GM18861 (cell line): ENCODE data around the gene FGFR2.

ENCODE experiments used
- ATAC-seq: cut with Tn5 transposase; IDR thresholded peaks from one replicate; pipeline ENCODE4 v1.9.1; 2021; ENCODE audit not compliant: unreplicated experiment

FGFR2 gene

GRCh38 chr10:121592155-121592890 is 5.9 kb downstream of the FGFR2 start:
- no peak for ATAC-seq

- ATAC-seq, result no peak
Measured at GRCh38 chr10:121591186-121591585, 7.1 kb downstream of the FGFR2 start.

GRCh38 chr10:121590772-121591171 is 7.5 kb downstream of the FGFR2 start:
- no peak for ATAC-seq

- no peak for ATAC-seq
Measured at GRCh38 chr10:121589553-121589952, 8.7 kb downstream of the FGFR2 start.

- ATAC-seq, result no peak
Measured at GRCh38 chr10:121583857-121584256, 14.4 kb downstream of the FGFR2 start.

GRCh38 chr10:121583258-121583657 is 15.0 kb downstream of the FGFR2 start:
- ATAC-seq, result no peak

GRCh38 chr10:121580276-121581116 is 17.7 kb downstream of the FGFR2 start:
- ATAC-seq, result no peak

GRCh38 chr10:121579656-121580055 is 18.6 kb downstream of the FGFR2 start:
- ATAC-seq, result no peak

- no peak for ATAC-seq
Measured at GRCh38 chr10:121578965-121579364, 19.3 kb downstream of the FGFR2 start.

- no peak for ATAC-seq
Measured at GRCh38 chr10:121578298-121578697, 19.9 kb downstream of the FGFR2 start.

- ATAC-seq, result no peak
Measured at GRCh38 chr10:121577568-121577967, 20.7 kb downstream of the FGFR2 start.

- no peak for ATAC-seq
Measured at GRCh38 chr10:121576139-121576538, 22.1 kb downstream of the FGFR2 start.

GRCh38 chr10:121574519-121575166 is 23.6 kb downstream of the FGFR2 start:
- no peak for ATAC-seq

- ATAC-seq, result no peak
Measured at GRCh38 chr10:121573538-121573941, 24.7 kb downstream of the FGFR2 start.

GRCh38 chr10:121572859-121573537 is 25.2 kb downstream of the FGFR2 start:
- no peak for ATAC-seq

- ATAC-seq, result no peak
Measured at GRCh38 chr10:121570315-121570714, 27.9 kb downstream of the FGFR2 start.

- ATAC-seq, result no peak
Measured at GRCh38 chr10:121568275-121568674, 30.0 kb downstream of the FGFR2 start.

- no peak for ATAC-seq
Measured at GRCh38 chr10:121567569-121567968, 30.7 kb downstream of the FGFR2 start.

GRCh38 chr10:121566755-121567154 is 31.5 kb downstream of the FGFR2 start:
- no peak for ATAC-seq

- ATAC-seq, result no peak
Measured at GRCh38 chr10:121559326-121560026, 38.8 kb downstream of the FGFR2 start.

GRCh38 chr10:121558238-121558637 is 40.0 kb downstream of the FGFR2 start:
- no peak for ATAC-seq
